Mesodermal cell (in vitro differentiated cells): Measurements from ENCODE around the gene PCK2.

Experiments
- H3K27ac ChIP-seq: 2 replicates; pipeline ENCODE4 v1.7.0; 2013; ENCODE audit warnings: mild to moderate bottlenecking, low read depth, low read length, moderate library complexity; ENCODE audit not compliant: severe bottlenecking
- H3K36me3 ChIP-seq: 2 replicates; pipeline ENCODE4 v1.7.1; 2013; ENCODE audit warnings: mild to moderate bottlenecking, low read length, moderate library complexity; ENCODE audit not compliant: control insufficient read depth, insufficient read depth
- H3K4me1 ChIP-seq: one replicate; pipeline ENCODE4 v1.7.1; 2013; ENCODE audit warnings: mild to moderate bottlenecking, low read length; ENCODE audit not compliant: insufficient read depth, control insufficient read depth, poor library complexity, severe bottlenecking
- H3K4me3 ChIP-seq: 2 replicates; pipeline ENCODE4 v1.7.0; 2013; ENCODE audit warnings: low read length, control low read depth, mild to moderate bottlenecking; ENCODE audit not compliant: insufficient read depth, poor library complexity, severe bottlenecking; ENCODE audit errors: extremely low read depth
- H3K9me3 ChIP-seq: 2 replicates; pipeline ENCODE4 v1.7.1; 2013; ENCODE audit warnings: mild to moderate bottlenecking, low read length, moderate library complexity; ENCODE audit not compliant: control insufficient read depth
- whole genome bisulfite sequencing, 2 experiments: methylation state at CpG; one replicate each; pipeline ENCODE4 v1.1.5; 2013; ENCODE audit warnings: missing lambda C conversion rate in 2 of 2; ENCODE audit not compliant: insufficient coverage in 2 of 2; 5-methylcytosine and 5-hydroxymethylcytosine counted together

PCK2 gene

DNA sequence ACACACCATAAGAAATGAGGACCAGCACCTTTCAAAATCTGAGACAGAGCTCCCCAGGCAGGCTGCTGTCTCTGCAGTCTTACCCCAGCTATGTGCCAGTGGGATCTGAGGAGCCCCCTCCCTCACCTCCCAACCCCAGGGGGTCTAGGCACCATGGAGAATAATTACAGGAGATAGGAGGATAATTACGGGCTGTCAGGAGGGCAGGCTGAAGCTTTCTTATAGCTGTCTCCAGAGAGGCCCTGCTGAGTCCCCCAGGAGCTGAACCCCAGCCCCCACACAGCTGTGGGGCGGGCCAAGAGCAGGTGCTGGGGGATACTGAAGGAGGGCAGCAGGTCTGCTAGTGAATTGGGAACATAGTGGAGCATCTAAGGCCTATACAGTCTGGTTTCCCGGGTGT is 16.0 kb upstream of the PCK2 start:
- no peak overlapping the region for H3K4me3 ChIP-seq
- no peak overlapping the region for H3K27ac ChIP-seq
- H3K36me3 ChIP-seq, result no peaks in the 10 kb centered on the region
- H3K9me3 ChIP-seq, result no peaks in the 10 kb centered on the region
- peaks cover 5% of the 10 kb centered on the region for H3K4me1 ChIP-seq
- WGBS, 2 experiments, result 83% methylated on average over 2 of the region's 3 CpGs; no CpG with 5 or more reads in 1 of the 2 experiments

DNA sequence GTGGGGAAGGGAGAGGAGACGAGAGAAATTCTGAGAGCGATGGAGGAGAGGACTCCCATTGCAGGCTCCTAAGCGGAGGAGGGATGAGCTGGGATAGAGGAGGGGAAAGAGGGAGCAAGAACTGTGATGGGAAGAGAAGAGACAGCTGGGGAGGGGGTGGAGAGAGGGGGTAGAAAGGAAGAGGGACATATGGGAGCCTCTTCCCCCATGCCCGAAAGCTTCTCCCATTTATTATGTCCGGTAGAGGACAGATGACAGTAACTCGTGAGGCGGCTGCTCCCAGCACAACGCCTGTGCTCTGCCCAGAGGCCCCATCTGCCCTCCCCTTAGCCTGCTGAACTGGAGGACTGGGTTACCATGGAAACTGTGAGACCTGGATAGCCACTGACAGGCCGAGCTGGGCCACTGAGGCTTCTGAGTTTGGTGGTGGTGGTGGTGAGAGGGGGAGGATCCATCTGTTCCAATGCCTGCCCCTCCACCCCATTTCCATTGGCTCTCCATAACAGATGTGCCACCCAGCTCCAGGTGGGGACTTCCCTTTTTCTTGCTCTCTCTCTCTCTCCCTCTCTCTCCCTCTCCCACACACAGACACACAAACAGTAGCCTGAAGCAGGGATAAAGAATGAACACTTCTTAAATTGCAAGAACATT is 14.5 kb upstream of the PCK2 start:
- Histone ChIP-seq H3K4me3 (no peak overlapping the region), H3K4me1 (peaks cover 5% of the 10 kb centered on the region), H3K9me3 (no peaks in the 10 kb centered on the region), H3K36me3 (no peaks in the 10 kb centered on the region), H3K27ac (no peak overlapping the region)
- WGBS, 2 experiments, result 53 to 69% methylated on average over 7 of the region's 9 CpGs

DNA sequence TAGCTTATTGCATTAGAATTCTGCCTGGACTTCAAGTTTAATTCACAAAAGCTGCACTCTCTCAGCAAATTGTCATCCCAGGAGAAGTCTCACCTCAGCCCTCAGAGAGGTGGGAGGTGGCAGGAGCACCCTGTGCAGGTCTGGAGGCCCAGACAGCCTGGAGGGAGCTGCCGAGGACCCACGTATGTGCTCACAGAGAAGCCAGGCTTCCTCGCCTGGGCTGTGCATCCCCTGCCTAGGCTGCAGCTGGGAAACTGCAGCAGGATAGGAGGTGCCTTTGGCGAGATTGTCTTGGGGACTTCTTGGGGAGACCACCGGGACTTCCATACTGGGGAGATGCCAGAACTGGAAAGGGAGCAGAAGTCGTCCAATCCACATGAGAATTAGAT is 14.0 kb upstream of the PCK2 start:
- H3K27ac ChIP-seq, result no peak overlapping the region

DNA sequence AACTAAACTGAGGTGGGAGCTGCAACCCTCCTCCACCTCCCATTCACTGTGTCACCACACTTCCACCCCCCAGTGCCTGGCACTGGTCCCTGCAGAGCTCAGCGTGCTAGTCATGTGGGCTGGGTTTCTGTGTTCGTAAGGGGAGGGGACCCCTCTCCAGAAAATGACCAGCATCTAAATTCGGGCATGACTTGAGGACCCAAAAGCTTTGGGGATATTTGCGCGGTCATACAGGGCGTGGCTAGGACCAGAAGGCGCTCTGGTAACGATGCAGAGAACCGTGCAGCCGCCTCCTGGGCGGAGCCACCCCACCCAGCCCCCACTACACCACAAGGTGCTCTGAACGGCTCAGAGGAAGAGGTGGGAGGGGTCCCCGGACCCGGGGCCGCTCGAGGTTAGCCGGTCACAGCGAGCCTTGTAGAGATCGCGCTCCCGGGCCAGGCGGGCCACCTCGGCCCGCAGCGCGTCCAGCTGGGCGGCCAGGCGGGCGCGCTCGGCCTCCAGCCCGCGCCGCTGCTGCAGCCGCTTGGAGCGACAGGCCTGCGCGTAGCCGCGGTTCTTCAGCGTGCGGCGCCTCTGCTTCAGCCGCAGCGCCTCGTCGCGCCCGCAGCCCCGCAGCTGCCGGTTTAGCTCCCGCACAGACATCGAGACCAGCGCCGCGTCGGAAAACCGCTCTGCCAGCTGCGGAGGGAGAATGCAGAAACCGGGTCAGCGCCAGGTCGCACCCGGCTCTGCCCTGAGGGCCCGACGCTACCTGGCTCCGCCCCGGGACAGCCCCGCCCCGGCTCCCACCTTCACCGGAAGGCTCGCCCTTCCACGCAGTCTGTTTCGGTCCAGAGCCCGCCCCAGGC is 13.0 kb upstream of the PCK2 start:
- Histone ChIP-seq H3K4me1 (peaks cover 5% of the 10 kb centered on the region), H3K9me3 (no peaks in the 10 kb centered on the region), H3K4me3 (peak overlapping the region; percentile 42), H3K36me3 (no peaks in the 10 kb centered on the region), H3K27ac (no peak overlapping the region)
- WGBS, 2 experiments, result 0 to 1% methylated on average over 54 to 62 of the region's 74 CpGs

More for the DNA sequence above, 14.0 kb upstream of the PCK2 start:
- Histone ChIP-seq H3K36me3 (no peaks in the 10 kb centered on the region), H3K4me1 (peaks cover 5% of the 10 kb centered on the region), H3K9me3 (no peaks in the 10 kb centered on the region), H3K4me3 (no peak overlapping the region)
- WGBS, 2 experiments, result 84 to 89% methylated on average over 3 to 6 of the region's 6 CpGs

GRCh38 chr14:24081739-24082211 is 12.3 kb upstream of the PCK2 start:
- no peak overlapping the region for H3K27ac ChIP-seq
- H3K9me3 ChIP-seq, result no peaks in the 10 kb centered on the region
- peaks cover 5% of the 10 kb centered on the region for H3K4me1 ChIP-seq
- 12 to 16% methylated on average over 18 of the region's 26 CpGs for WGBS, 2 experiments
- H3K36me3 ChIP-seq, result no peaks in the 10 kb centered on the region
- H3K4me3 ChIP-seq, result peak overlapping the region; percentile 42

GRCh38 chr14:24082411-24083080 is 11.6 kb upstream of the PCK2 start:
- WGBS, 2 experiments, result 83 to 84% methylated on average over 1 to 3 of the region's 5 CpGs
- Histone ChIP-seq H3K9me3 (no peaks in the 10 kb centered on the region), H3K27ac (no peak overlapping the region), H3K4me1 (peaks cover 5% of the 10 kb centered on the region), H3K4me3 (no peak overlapping the region), H3K36me3 (no peaks in the 10 kb centered on the region)

GRCh38 chr14:24083462-24083861 is 10.6 kb upstream of the PCK2 start:
- Histone ChIP-seq H3K9me3 (no peaks in the 10 kb centered on the region), H3K27ac (no peak overlapping the region), H3K36me3 (no peaks in the 10 kb centered on the region), H3K4me1 (peaks cover 5% of the 10 kb centered on the region), H3K4me3 (no peak overlapping the region)
- 83 to 88% methylated on average over 2 to 3 of the region's 3 CpGs for WGBS, 2 experiments

DNA sequence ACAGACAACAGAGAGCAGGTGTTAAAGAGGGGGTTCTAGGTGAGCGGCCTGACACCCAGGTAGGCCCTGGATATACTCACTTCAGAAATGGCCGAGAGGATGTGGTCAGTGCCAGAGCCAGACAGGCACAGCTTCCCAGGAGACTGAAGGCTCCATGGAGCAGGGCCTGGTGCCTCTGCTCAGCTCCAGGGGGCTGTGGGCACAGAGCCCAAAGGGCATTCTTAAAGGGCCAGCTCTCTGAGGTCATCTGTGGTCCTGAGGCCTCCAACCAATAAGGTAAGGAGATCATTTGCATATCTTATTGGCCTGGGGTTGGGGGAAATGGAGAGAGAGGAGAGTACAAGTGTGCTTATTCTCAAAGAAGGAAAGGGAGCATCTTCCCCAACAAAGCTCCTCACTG is 9.7 kb upstream of the PCK2 start:
- Histone ChIP-seq H3K4me1 (peaks cover 5% of the 10 kb centered on the region), H3K9me3 (no peaks in the 10 kb centered on the region), H3K4me3 (no peak overlapping the region), H3K27ac (no peak overlapping the region), H3K36me3 (no peaks in the 10 kb centered on the region)
- WGBS, 2 experiments, result 92 to 95% methylated on average over 2 of the region's 2 CpGs

DNA sequence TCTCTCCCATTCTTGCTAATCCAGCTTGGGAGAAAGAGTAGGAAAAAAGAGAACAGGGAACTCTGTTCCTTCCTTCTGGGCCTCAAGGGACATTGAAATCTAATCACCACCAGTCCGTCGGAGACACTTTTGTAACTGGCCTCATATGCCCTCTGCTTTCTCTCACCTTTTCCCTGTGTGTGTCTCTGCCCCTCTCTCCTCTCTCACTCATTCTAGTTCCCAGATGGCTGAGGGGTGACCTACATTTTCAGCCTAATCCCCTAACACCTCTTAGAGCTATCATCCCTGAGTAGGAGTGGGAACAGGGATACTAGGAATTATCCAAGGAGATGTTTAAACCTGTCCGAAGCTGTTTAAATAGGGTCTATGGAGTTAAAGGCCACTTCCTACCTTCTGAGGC is 8.9 kb upstream of the PCK2 start:
- H3K4me3 ChIP-seq, result no peak overlapping the region
- no peak overlapping the region for H3K27ac ChIP-seq
- H3K9me3 ChIP-seq, result no peaks in the 10 kb centered on the region
- H3K36me3 ChIP-seq, result no peaks in the 10 kb centered on the region
- 79 to 100% methylated on average over 2 to 3 of the region's 3 CpGs for WGBS, 2 experiments
- H3K4me1 ChIP-seq, result peaks cover 5% of the 10 kb centered on the region

DNA sequence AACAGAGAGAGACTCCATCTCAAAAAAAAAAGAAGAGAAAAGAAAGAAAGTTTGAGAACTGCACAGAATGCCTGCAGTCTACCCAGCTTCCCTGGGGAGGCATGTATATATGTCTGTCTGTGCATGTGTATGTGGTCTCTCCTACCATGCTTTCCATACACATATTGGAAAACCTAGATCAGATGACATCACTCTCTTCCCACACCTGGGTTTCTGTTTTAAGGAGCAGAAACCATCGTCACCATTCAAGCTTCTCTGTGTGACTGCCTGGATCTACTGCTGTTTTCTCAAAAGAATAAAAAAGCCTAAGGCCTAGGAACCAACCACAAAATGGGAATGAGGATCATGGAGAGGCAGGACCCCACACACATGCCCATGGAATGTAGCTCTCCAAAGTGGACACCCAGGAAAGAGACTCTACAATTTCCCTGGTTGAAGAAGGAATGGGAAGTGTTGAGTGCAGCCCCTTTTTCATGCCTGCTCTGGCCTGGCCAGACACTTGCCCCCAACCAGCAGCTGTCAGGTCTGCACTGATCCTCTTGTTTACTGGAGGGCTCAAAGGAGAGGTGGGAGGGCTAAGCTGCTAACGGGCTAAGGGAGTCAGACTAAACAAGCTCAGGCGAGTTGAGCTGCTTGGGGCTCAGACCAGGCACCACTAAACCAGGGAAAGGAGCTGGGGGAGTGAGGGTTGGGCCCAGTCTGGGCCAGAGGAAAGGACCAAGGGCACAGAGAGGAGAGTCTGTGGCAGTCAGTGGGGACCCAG is 7.7 kb upstream of the PCK2 start:
- Histone ChIP-seq H3K27ac (no peak overlapping the region), H3K4me3 (no peak overlapping the region), H3K36me3 (no peaks in the 10 kb centered on the region), H3K4me1 (no peaks in the 10 kb centered on the region), H3K9me3 (no peaks in the 10 kb centered on the region)
- 65 to 79% methylated on average over 3 of the region's 3 CpGs for WGBS, 2 experiments
